Measurements from ENCODE around the gene SLC19A1. TPM values are rescaled to one million over a fixed set of nuclear protein-coding genes. Genes with fewer than 3 reads are reported as not detected.

SLC19A1 gene
- total RNA-seq, 1 donor from 2014 or later, result 21.7 TPM

GRCh38 chr21:45488931-45489721, 53.1 kb downstream of the SLC19A1 start:
- Histone ChIP-seq H3K4me3 (ENCODE audit: low read depth, low read length) (no peak overlapping the region), H3K27me3 (ENCODE audit: control insufficient read depth, insufficient read depth, low read length) (no peaks in the 10 kb centered on the region), H3K36me3 (ENCODE audit: control insufficient read depth, insufficient read depth, low read length) (peaks cover 1% of the 10 kb centered on the region)
- no peak for TF ChIP-seq CTCF (IDR thresholded peaks at IDR 0.05; ENCODE audit: insufficient read depth, low read length, poor library complexity, severe bottlenecking)
- no peak for DNase-seq (ENCODE audit: low read depth)

- no peak overlapping the region for H3K4me3 ChIP-seq (ENCODE audit: low read depth, low read length)
- no peaks in the 10 kb centered on the region for H3K27me3 ChIP-seq (ENCODE audit: control insufficient read depth, insufficient read depth, low read length)
- no peak for DNase-seq (ENCODE audit: low read depth)
- peaks cover 3% of the 10 kb centered on the region for H3K36me3 ChIP-seq (ENCODE audit: control insufficient read depth, insufficient read depth, low read length)
- no peak for TF ChIP-seq CTCF (IDR thresholded peaks at IDR 0.05; ENCODE audit: insufficient read depth, low read length, poor library complexity, severe bottlenecking)
Observed at GRCh38 chr21:45487891-45488600, 54.2 kb downstream of the SLC19A1 start.

GRCh38 chr21:45487161-45487806, 55.0 kb downstream of the SLC19A1 start:
- Histone ChIP-seq H3K36me3 (ENCODE audit: control insufficient read depth, insufficient read depth, low read length) (peaks cover 2% of the 10 kb centered on the region), H3K27me3 (ENCODE audit: control insufficient read depth, insufficient read depth, low read length) (no peaks in the 10 kb centered on the region), H3K4me3 (ENCODE audit: low read depth, low read length) (no peak overlapping the region)
- DNase-seq (ENCODE audit: low read depth), result no peak
- no peak for TF ChIP-seq CTCF (IDR thresholded peaks at IDR 0.05; ENCODE audit: insufficient read depth, low read length, poor library complexity, severe bottlenecking)

DNA sequence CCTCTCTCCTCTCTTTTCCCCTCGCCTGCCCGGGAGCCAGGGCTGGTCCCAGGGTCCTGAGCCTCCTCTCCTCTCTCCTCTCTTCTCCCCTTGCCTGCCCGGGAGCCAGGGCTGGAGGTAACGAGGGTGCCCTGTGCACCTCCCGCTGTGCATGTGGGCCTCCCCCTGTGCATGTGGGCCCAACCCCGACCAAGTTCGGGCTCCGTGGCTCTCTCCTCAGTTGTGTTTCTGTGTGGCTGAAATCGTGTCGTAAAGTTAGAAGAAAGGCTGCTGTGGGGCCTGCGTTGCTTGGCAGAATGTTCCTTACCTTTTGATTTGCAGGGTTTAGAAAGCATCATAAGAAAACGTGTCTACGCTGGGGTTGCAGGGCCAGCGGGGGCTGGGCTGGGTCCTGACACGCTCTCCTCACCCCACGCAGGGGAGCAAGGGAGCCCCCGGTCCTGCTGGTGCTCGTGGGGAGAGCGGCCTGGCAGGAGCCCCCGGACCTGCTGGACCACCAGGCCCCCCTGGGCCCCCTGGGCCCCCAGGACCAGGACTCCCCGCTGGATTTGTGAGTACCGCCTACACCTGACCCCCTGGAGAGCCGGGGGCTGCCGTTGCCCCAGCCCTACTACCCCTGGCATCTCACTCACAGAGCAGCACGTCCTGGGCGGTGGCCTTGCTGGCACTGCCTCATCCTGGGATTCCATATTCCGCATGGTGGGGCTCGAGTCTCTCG, 55.6 kb downstream of the SLC19A1 start:
- Histone ChIP-seq H3K27me3 (ENCODE audit: control insufficient read depth, insufficient read depth, low read length) (no peaks in the 10 kb centered on the region), H3K4me3 (ENCODE audit: low read depth, low read length) (no peak overlapping the region), H3K36me3 (ENCODE audit: control insufficient read depth, insufficient read depth, low read length) (peaks cover 2% of the 10 kb centered on the region)
- TF ChIP-seq CTCF (IDR thresholded peaks at IDR 0.05; ENCODE audit: insufficient read depth, low read length, poor library complexity, severe bottlenecking), result no peak
- no peak for DNase-seq (ENCODE audit: low read depth)

- DNase-seq (ENCODE audit: low read depth), result no peak
- H3K36me3 ChIP-seq (ENCODE audit: control insufficient read depth, insufficient read depth, low read length), result peaks cover 4% of the 10 kb centered on the region
- no peak for TF ChIP-seq CTCF (IDR thresholded peaks at IDR 0.05; ENCODE audit: insufficient read depth, low read length, poor library complexity, severe bottlenecking)
Observed at GRCh38 chr21:45485686-45486442, 56.4 kb downstream of the SLC19A1 start.

More at GRCh38 chr21:45485686-45486442, 56.4 kb downstream of the SLC19A1 start:
- Histone ChIP-seq H3K4me3 (ENCODE audit: low read depth, low read length) (no peak overlapping the region), H3K27me3 (ENCODE audit: control insufficient read depth, insufficient read depth, low read length) (no peaks in the 10 kb centered on the region)

Measured in kidney epithelial cell (primary cell).